ENCODE data around the gene PDE7B. TPM values are rescaled to one million over a fixed set of nuclear protein-coding genes. Genes with fewer than 3 reads are reported as not detected.
A peak's percentile ranks its signal among the peaks of the same experiment; 100 is the strongest.
"Not testable (repeated sequence)": the region's sequence is repeated elsewhere in the genome, so short reads cannot be mapped to it uniquely, and the experiment has no call there.

PDE7B gene
- total RNA-seq, 2 experiments from 2014 or later, result 0.25 to 0.31 TPM

- H3K36me3 Mint-ChIP-seq (ENCODE audit: low read depth), result no peaks in the 10 kb centered on the region
- no peak overlapping the region for H3K27ac Mint-ChIP-seq
- no peaks in the 10 kb centered on the region for H3K27me3 Mint-ChIP-seq (ENCODE audit: low read depth)
- no peak overlapping the region for H3K4me3 Mint-ChIP-seq
- CTCF ChIA-PET, result interaction anchor here (0.5 to 1.5 kb wide), 2 partner anchors 10 to 335 kb away, joined by 3 to 6 read pairs; no protein-coding TSS in a partner anchor
- no peak for DNase-seq
- no peaks in the 10 kb centered on the region for H3K4me1 Mint-ChIP-seq (ENCODE audit: low read depth)
- peaks cover 2% of the 10 kb centered on the region for H3K9me3 Mint-ChIP-seq
- intact Hi-C loops (cut with micrococcal nuclease), result no loop called here
Observed at GRCh38 chr6:136216503-136217401, 365.3 kb downstream of the PDE7B start.

GRCh38 chr6:136224974-136225373 lies 373.5 kb downstream of the PDE7B start:
- intact Hi-C loops (cut with micrococcal nuclease); H3K9me3 Mint-ChIP-seq; H3K36me3 Mint-ChIP-seq (ENCODE audit: low read depth); H3K27me3 Mint-ChIP-seq (ENCODE audit: low read depth); H3K27ac Mint-ChIP-seq; DNase-seq; H3K4me1 Mint-ChIP-seq (ENCODE audit: low read depth); H3K4me3 Mint-ChIP-seq: not testable (repeated sequence)
- CTCF ChIA-PET, result interaction anchor here (1.3 kb wide), 1 partner anchor 689 kb away, joined by 3 read pairs; no protein-coding TSS in a partner anchor

DNA sequence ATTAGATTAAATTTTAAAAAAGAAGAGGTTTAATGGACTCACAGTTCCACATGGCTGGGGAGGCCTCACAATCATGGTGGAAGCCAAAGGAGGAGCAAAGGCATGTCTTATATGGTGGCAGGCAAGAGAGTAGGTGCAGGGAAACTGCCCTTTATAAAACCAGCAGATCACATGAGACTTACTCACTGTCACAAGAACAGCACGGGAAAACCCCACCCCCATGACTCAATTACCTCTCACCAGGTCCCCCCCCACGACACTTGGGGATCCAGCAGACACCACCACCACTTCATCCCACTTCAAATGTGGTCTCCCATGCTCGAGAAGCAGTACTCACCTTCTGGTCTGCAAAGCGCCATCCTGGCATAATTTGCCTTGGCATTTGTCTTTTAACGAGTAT lies 374.0 kb downstream of the PDE7B start:
- Mint-ChIP-seq H3K27ac (no peak overlapping the region), H3K4me1 (ENCODE audit: low read depth) (peaks cover 7% of the 10 kb centered on the region), H3K4me3 (no peak overlapping the region), H3K36me3 (ENCODE audit: low read depth) (peaks cover 5% of the 10 kb centered on the region), H3K27me3 (ENCODE audit: low read depth) (no peaks in the 10 kb centered on the region), H3K9me3 (peaks cover 3% of the 10 kb centered on the region)
- intact Hi-C loops (cut with micrococcal nuclease), result no loop called here
- CTCF ChIA-PET, result interaction anchor here (0.6 to 3.3 kb wide), 25 partner anchors 9 to 719 kb away, joined by 3 to 27 read pairs (median 4); no protein-coding TSS in a partner anchor
- peak; percentile 46 for DNase-seq

GRCh38 chr6:136226027-136226673 lies 374.6 kb downstream of the PDE7B start:
- Mint-ChIP-seq H3K9me3 (peaks cover 3% of the 10 kb centered on the region), H3K4me3 (no peak overlapping the region), H3K4me1 (ENCODE audit: low read depth) (peaks cover 7% of the 10 kb centered on the region)

GRCh38 chr6:136226674-136227377 lies 375.3 kb downstream of the PDE7B start:
- no peak for DNase-seq
- peaks cover 10% of the 10 kb centered on the region for H3K36me3 Mint-ChIP-seq (ENCODE audit: low read depth)
- peaks cover 7% of the 10 kb centered on the region for H3K4me1 Mint-ChIP-seq (ENCODE audit: low read depth)
- CTCF ChIA-PET, result interaction anchor here (0.6 to 3.3 kb wide), 42 partner anchors 9 to 777 kb away, joined by 3 to 27 read pairs (median 3); partner anchors contain the start of gene PDE7B
- no peak overlapping the region for H3K27ac Mint-ChIP-seq
- H3K4me3 Mint-ChIP-seq, result no peak overlapping the region
- H3K27me3 Mint-ChIP-seq (ENCODE audit: low read depth), result no peaks in the 10 kb centered on the region
- H3K9me3 Mint-ChIP-seq, result peaks cover 3% of the 10 kb centered on the region
- intact Hi-C loops (cut with micrococcal nuclease), result loop anchor here (1.0 to 2.0 kb wide), 7 partner anchors 90 to 776 kb away; no protein-coding TSS in a partner anchor

More at GRCh38 chr6:136226027-136226673, 374.6 kb downstream of the PDE7B start:
- Mint-ChIP-seq H3K27me3 (ENCODE audit: low read depth) (no peaks in the 10 kb centered on the region), H3K27ac (no peak overlapping the region), H3K36me3 (ENCODE audit: low read depth) (peaks cover 10% of the 10 kb centered on the region)
- DNase-seq, result peak; percentile 66
- intact Hi-C loops (cut with micrococcal nuclease), result loop anchor here (1.0 to 2.0 kb wide), 7 partner anchors 91 to 775 kb away; no protein-coding TSS in a partner anchor
- CTCF ChIA-PET, result interaction anchor here (0.6 to 3.3 kb wide), 44 partner anchors 8 to 776 kb away, joined by 3 to 27 read pairs (median 3); partner anchors contain the start of gene PDE7B

- no peak overlapping the region for H3K27ac Mint-ChIP-seq
Observed at GRCh38 chr6:136228814-136229213, 377.3 kb downstream of the PDE7B start.

DNA sequence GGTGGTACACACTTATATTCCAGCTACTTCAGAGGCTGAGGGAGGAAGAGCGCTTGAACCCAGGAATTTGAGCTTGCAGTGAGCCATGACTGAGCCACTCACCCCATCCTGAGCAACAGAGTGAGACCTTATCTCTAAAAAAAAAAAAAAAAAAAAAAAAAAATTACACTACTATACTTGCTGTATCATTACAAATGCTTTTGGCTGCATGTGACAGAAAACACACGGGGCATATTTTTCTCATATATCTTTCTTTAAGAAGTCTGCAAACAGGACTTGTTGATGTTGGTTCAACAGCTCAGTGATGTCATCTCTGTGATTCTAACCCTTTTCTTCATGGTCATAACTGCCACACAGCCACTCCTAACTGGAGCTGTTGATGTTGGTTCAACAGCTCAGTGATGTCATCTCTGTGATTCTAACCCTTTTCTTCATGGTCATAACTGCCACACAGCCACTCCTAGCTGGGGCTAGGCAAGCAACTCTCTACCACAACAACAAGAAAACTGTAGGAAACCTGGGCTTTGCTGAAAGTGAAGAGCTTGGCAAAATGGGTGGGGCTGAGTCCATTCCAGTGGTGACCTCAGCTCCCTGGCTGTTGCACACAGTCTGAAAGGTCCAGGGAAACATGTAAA lies 378.8 kb downstream of the PDE7B start:
- Mint-ChIP-seq H3K9me3 (no peaks in the 10 kb centered on the region), H3K36me3 (ENCODE audit: low read depth) (peaks cover 22% of the 10 kb centered on the region), H3K4me3 (no peak overlapping the region), H3K4me1 (ENCODE audit: low read depth) (peaks cover 7% of the 10 kb centered on the region), H3K27me3 (ENCODE audit: low read depth) (no peaks in the 10 kb centered on the region), H3K27ac (no peak overlapping the region)
- DNase-seq, result no peak
- CTCF ChIA-PET, result interaction anchor here (0.6 kb wide), 1 partner anchor 16 kb away, joined by 5 read pairs; no protein-coding TSS in a partner anchor
- intact Hi-C loops (cut with micrococcal nuclease), result no loop called here

More at GRCh38 chr6:136228814-136229213, 377.3 kb downstream of the PDE7B start:
- intact Hi-C loops (cut with micrococcal nuclease), result no loop called here
- Mint-ChIP-seq H3K9me3 (peaks cover 3% of the 10 kb centered on the region), H3K4me3 (no peak overlapping the region), H3K4me1 (ENCODE audit: low read depth) (peaks cover 7% of the 10 kb centered on the region), H3K36me3 (ENCODE audit: low read depth) (peaks cover 13% of the 10 kb centered on the region), H3K27me3 (ENCODE audit: low read depth) (no peaks in the 10 kb centered on the region)
- DNase-seq, result no peak
- CTCF ChIA-PET, result interaction anchor here (3.3 kb wide), 1 partner anchor 8 kb away, joined by 27 read pairs; no protein-coding TSS in a partner anchor

- Mint-ChIP-seq H3K4me1 (ENCODE audit: low read depth) (peaks cover 10% of the 10 kb centered on the region), H3K9me3 (no peaks in the 10 kb centered on the region), H3K4me3 (no peak overlapping the region), H3K27ac (no peak overlapping the region), H3K36me3 (ENCODE audit: low read depth) (peaks cover 38% of the 10 kb centered on the region), H3K27me3 (ENCODE audit: low read depth) (no peaks in the 10 kb centered on the region)
- DNase-seq, result no peak
- CTCF ChIA-PET, result interaction anchor here (1.1 kb wide), 1 partner anchor 85 kb away, joined by 3 read pairs; no protein-coding TSS in a partner anchor
- intact Hi-C loops (cut with micrococcal nuclease), result no loop called here
Observed at GRCh38 chr6:136232701-136233100, 381.2 kb downstream of the PDE7B start.

- H3K9me3 Mint-ChIP-seq, result no peaks in the 10 kb centered on the region
- intact Hi-C loops (cut with micrococcal nuclease), result no loop called here
- no peak overlapping the region for H3K27ac Mint-ChIP-seq
- peaks cover 50% of the 10 kb centered on the region for H3K36me3 Mint-ChIP-seq (ENCODE audit: low read depth)
- CTCF ChIA-PET, result interaction anchor here (1.0 to 5.1 kb wide), 2 partner anchors 8 to 106 kb away, joined by 4 to 27 read pairs; no protein-coding TSS in a partner anchor
- no peaks in the 10 kb centered on the region for H3K27me3 Mint-ChIP-seq (ENCODE audit: low read depth)
- DNase-seq, result no peak
- no peak overlapping the region for H3K4me3 Mint-ChIP-seq
- H3K4me1 Mint-ChIP-seq (ENCODE audit: low read depth), result peaks cover 10% of the 10 kb centered on the region
Observed at GRCh38 chr6:136235233-136235564, 383.7 kb downstream of the PDE7B start.

DNA sequence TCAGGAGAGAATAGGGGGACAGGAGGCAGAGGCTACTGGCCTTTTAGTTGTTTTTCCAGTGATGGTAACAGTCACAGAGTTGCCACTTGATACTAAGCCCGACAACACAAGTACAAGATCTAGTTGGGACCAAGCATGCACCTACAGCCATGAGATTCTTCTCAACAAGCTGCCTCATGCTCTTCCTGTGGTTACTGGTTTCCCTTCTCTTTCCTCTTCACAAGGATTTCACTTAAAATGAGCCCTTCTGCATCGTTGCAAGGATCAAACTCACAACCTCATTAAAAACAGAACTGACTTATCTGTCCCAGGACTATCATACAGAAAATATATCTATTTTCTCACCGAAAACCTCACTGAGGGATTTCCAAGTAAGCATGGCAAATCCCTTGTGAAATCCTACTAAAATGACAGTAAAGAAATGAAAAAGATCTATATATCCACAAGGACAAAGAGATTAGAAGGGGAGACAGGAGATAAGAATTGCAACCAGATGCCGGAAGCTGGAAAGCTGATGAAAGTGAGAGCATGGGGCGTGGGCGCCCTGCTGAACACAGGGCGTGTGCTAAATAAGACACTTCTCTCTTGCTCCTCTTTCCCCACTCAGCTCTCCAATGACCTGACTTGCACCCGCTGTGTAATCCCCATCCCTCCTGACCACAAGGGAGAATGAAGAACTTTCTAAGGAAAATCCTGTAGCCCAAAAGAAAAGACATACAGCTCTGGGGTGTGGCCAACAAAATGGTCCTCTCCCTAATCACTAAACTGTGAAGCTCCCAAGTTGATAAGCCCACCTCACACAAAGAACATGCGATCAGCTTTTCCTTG lies 385.2 kb downstream of the PDE7B start:
- Mint-ChIP-seq H3K9me3 (no peaks in the 10 kb centered on the region), H3K36me3 (ENCODE audit: low read depth) (peaks cover 50% of the 10 kb centered on the region), H3K27ac (no peak overlapping the region), H3K27me3 (ENCODE audit: low read depth) (no peaks in the 10 kb centered on the region), H3K4me3 (no peak overlapping the region), H3K4me1 (ENCODE audit: low read depth) (peaks cover 10% of the 10 kb centered on the region)
- CTCF ChIA-PET, result interaction anchor here (0.5 to 5.1 kb wide), 2 partner anchors 9 to 786 kb away, joined by 5 to 27 read pairs; no protein-coding TSS in a partner anchor
- intact Hi-C loops (cut with micrococcal nuclease), result no loop called here
- no peak for DNase-seq

Data from activated naive CD4-positive, alpha-beta T cell treated with anti-CD3 and anti-CD28 coated beads for 36 hours (primary cell).